Measurements from ENCODE around the gene ATIC.
A peak's percentile ranks its signal among the peaks of the same experiment; 100 is the strongest.

ATIC gene

DNA sequence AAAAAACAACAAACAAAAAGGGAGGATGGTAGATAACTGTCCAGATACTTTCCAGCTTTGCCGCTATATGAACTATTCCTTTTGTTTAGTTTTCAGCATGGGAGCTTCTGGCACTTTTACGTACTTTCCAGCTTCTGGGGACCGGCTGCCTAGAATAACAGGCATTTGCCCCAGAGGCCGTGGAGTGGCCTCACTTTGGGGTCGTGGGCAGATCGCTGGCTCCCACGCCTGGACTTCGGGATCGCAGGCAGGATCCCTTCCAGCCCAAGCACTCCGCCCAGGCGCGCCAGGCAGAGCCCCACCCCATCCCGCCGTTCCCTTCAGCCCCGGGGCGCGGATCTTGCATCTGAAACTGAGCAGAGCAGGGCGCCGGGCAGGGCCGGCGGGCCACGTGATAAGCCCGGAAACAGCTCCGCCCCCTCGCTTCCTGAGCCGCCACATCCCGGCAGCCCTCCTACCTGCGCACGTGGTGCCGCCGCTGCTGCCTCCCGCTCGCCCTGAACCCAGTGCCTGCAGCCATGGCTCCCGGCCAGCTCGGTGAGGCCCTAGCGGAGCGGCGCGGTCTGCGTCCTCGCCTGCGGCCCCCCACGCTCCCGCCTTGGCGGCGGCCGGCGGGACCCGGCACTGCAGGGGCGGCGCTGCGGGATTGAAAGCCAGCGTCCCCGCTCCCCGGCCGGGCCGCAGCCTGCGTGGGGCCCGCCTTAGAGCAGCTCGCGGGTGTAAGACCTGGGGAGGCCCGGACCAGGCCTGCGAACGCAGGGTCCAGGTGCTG, at the start of gene ATIC:
ATIC (plus strand) TSS at position 435 of the 772 bp plus-strand sequence; CDS start at position 519, 84 bp downstream.
- peak; percentile 87 for DNase-seq

DNA sequence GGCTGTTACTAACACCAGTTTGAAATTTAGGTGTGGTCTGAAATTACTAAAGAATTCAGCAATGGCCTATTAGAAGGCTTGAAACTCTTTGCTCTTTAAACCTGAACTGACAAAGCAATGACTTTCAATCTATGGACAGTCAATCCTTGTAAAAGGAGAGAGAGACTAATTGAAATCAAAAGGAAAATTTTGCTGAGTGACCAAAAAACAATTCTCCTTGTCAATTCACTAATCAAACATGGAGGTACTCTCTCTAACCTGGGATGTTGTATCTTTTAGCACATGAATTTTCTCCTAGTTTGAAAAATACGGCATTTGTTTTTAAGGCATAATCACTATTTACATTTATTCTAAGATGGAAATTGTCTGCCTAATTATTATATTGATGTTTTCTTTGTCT, 49.6 kb upstream of the ATIC start:
- no peak for DNase-seq

DNA sequence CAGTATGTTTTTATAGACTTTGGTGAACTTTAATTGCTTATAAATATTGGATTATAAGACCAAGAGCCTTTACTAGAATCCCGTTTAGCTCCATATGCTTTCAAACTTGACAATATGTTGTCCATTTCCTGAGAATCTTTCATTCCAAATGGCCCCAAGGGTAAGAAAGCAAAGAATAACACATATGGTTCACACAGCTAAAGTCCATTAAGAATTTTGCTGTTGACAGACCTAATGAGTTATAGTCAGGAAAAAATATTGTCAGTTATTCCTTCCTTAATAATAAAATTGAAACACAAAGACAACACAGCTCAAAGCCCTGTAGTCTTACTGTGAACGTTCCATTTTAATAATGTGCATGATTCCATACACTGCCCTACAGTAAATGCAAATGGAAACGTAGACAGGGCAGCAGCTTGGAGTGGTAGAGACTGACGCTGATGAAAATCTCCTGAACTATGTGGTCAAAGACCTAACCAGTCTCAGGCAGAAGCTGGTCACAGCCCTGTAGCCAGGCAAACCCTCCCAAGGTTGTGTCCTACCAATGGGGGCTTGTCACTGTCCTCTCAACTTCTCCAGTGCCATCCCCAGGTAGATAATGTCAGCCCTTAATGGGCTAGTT, 49.0 kb upstream of the ATIC start:
- no peak for DNase-seq

DNA sequence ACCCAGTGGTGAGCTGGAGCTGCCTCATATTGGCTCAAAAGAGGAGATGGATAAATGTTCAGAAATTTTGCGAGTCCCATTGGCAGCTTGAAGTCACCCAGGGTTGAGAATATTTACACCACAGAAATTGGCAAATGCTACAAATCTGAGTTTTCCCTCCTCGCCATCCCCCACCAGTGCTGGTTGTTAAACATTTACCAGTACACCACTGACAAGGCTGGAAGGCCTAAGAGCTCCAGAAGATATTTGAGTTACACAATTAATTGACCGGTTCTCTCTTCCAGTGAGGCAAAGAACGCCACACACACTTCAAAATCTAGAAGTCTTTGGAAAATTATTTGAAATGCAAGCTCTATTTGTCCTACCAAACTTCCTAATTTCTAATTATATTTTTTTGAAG, 47.5 kb upstream of the ATIC start:
- DNase-seq, result no peak

DNA sequence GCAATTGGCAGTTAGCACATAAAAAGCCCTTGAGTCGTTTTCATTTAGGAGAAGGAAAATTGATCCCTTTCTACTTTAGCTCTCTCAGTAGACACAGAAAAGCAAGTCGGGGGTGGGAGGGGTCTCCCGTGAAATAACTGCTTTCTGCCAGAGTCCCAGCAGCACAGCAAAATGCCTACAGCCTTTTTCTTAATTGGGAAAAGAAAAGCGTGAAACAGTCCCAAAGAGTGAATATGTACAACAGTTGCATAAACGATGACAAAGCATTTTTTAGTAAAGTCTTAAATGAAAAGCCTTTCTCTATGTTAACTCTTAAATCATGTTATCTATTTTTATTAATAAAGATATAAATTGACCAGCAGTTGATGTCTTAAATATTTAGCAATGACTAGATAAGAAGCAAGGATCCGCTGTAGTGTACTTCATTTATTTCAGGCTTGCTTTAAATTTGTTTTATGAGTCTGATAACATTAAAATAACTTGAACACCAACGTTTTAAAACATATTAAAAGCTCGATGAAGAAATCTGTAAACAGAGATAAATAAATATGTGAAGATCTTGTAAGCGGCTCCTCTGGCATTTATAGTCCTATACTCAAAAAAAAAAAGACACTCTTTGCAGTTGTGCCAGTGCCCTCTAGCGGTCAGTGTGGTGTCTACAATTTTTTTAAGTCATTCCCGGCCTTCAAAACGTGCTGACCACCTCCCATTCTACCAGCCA, 42.3 kb upstream of the ATIC start:
- DNase-seq, result peak; percentile 30

DNA sequence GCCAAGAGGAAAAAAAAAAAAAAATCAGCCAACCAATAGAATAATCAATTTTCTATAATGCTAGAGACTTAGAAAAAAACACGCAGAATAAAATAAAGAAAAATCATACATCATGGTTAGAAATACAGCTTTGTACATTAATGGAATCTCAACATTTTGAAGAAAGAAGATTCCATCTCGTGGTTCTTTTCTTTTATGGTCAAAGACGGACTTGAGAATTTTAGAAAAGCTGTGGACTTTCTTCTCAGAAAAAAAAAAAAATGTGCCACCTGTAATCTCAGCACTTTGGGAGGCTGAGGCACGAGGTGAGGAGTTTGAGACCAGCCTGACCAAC, 41.8 kb upstream of the ATIC start:
- DNase-seq, result no peak

DNA sequence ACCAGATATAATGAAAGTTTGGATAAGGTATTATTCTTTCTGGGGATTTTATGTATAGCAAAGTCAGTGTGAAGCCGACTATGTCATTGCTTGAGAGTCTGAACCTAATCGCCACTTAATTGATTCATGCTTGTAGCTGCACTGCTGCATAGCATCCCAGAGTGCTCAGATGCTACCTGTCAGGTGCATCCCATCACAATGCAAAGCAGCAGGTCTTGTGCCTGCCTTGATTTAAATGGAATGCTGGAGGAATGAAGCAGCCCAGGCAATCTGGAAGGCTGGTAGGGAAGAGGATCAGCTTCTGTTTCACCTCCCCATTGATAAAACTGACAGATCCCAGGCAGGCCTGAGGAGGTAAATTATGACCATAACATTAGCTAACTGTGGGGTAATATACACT, 40.4 kb upstream of the ATIC start:
- no peak for DNase-seq

DNA sequence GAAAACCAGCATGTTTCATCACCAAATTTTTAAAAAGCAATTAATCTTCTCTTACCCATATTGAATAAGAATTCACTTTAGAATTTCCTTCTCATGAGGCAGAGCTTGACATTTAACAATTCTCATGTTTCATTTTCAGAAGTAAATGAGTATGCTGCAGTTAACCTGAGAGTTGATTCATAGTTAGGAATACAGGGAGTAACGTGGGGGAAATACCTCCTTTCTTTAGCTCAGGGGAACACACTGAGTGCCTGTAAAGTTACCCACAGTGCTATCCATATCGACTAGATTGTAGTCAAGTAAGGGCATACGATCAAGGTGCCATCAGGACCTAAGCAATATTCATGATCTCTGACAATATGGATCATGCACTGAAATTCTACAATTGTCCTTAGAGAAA, 38.9 kb upstream of the ATIC start:
- DNase-seq, result no peak

DNA sequence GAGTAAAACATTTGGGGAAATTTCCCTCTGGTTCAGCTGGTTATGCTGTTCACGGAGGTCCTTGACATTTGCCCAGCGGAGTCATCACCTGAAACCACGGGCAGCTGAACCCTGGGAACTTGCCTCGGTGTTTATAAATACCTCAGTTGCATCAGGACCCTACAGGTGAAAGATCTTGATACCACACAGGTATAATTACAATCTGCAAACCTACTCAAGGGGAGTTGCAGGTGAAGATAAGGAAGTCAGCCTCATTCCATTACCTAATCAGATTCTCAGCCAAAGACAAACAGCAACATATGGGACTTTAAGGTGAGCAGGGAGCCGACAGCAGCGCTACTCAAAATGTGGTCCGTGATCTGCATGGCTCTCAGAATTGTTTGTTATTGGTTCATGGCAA, 37.0 kb upstream of the ATIC start:
- no peak for DNase-seq

DNA sequence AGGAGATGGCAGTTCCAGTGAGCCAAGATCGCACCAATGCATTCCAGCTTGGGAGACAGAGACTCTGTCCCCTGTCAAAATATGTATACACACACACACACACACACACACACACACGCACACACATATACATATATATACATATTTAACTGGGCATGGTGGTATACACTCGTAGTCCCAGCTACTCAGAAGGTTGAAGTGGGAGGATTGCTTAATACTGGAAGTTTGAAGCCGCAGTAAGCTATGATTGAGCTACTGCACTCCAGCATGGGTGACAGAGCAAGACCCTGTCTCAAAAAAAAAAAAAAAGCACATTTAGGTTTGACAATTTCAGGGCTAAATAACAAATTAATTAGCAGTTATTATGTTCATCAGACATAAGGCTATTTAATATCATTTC, 36.0 kb upstream of the ATIC start:
- no peak for DNase-seq

DNA sequence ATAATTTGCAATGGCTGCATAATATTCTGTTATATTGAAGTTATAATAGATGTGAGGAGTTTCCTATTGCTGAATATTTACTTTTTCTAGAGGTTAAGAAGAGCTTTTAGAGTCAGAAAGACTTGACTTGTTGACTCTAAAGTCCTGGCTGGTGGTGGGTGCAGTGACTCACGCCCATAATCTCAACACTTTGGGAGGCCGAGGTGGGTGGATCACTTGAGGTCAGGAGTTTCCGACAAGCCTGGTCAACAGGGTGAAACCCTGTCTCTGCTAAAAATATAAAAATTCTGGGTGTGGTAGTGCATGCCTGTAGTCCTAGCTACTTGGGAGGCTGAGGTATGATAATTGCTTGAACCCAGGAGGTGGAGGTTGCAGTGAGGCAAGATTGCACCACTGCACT, 33.9 kb upstream of the ATIC start:
- no peak for DNase-seq

DNA sequence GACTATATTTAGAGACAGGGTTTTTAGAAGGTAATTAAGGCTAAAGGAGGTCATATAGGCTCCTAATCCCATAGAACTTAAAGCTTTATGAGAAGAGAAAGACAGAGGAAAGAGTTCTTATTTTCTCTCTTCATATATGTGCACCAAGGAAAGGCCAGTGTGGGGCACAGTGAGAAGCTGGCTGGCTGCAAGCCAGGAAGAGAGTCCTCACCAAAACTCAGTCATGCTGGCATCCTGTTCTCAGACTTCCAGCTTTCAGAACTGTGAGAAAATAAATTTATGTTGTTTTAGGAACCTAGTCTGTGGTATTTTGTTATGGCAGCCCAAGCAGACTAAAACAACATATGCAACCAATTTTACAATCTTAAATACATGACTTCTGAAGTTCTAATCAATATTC, 31.5 kb upstream of the ATIC start:
- no peak for DNase-seq

DNA sequence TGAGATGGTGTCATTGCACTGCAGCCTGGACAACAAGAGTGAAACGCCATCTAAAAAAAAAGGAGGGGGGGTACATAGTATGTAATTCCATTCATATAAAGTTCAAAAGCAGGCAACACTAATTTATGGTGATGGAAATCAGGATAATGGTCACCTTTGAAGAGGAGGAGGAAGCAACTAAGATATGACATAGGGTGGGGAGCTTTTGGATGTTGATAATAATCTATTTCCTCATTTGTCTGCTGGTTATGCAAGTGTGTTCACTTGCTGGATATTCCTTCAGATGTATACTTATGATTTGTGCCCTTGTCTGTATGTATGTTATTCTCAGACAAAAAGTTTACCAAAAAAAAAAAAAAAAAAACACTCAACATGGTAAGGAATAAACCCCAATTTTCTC, 28.6 kb upstream of the ATIC start:
- DNase-seq, result no peak

DNA sequence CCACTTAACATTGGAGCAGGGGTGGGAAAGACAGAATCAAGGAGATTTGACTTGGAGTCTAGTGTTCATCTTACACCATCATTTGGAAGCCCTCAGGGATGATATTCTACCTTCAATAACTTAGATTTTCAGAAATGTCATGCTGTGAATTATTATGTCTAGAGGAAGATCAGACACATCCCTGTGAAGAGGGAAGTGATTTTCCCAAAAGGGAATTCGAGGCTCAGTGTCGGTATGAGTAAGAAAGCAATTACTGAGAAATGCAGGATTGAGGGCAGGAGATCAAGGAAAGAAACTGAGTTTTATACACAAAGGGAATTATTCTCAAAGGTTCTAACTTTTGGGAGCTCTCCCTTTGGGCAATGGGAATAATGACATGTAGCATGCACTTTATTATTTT, 25.6 kb upstream of the ATIC start:
- no peak for DNase-seq

DNA sequence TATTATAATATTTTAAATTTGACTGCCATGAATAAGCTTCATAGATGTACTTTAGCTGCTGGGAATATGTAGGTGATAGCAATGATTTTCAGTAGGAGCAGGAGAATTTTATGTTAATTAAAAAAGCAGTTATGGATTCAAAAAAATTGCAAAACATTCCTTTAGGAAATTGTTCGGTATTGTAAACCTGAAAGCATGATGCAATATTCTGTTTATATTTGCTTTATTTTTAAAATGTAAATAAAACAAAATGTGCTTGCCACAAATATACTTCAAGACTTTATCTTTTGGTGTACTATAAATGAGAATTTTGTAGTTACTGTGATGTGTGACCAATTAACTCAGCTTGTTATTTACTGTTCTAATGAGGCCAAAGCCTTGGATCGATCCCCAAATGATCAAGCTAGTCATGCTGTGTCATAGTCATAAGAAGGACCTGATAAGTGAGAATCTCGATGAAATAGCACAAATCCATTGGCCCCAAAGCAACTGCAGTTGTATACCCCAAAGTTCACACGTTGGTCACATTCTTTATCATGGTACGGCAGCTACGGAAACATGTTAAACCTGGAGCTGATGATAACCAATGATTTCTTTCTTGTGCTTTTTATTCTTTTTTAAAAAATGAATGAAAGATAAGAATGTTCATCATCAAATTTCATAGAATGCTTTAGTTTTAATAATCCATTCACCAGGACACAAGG, 23.6 kb upstream of the ATIC start:
- DNase-seq, result no peak

DNA sequence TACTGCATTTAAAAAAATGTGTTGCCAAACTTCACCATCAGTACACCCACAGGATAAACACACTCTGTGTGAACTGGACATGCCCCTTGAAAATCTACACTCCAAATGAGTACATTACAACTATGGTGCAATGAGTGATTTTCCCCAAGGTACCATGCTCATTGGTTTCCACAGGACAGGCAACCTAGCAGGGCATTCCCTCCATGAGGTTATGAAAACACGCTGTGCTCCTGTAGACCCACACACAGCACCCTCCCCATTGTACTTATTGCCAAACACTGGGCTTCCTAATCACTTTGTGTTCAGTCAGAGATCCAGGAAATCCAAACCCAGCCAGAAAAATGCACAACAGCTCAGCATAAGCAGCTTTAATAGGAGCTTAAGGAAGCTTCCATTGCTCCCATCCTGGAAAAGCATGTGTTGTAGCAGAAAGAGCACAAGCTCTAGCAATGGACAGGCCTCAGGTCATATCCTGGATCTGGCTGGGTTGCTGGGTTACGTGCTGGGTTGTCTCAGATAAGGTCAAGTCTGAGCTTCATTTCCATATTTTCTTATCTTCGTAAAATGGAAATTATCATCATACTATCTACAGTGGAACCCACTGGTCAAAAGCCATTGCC, 20.8 kb upstream of the ATIC start:
- no peak for DNase-seq

DNA sequence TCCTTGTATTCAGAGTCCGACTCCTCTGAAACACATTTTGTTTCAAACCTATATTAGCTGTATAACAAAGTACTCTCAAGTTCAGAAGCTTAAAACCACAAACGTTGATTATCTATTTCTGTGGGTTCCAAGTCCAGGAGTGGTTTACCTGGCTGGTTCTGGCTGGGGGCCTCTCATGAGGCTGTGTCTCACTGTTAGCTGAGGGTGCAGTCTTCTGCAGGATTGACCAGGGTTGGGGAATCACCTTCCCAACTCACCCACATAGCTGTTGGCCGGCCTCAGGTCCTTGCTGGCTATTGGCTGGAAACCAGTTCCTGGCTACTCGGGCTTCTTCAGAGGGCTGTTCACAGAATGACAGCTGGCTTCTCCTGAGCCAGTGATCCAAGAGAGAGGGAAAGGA, 18.0 kb upstream of the ATIC start:
- DNase-seq, result no peak

DNA sequence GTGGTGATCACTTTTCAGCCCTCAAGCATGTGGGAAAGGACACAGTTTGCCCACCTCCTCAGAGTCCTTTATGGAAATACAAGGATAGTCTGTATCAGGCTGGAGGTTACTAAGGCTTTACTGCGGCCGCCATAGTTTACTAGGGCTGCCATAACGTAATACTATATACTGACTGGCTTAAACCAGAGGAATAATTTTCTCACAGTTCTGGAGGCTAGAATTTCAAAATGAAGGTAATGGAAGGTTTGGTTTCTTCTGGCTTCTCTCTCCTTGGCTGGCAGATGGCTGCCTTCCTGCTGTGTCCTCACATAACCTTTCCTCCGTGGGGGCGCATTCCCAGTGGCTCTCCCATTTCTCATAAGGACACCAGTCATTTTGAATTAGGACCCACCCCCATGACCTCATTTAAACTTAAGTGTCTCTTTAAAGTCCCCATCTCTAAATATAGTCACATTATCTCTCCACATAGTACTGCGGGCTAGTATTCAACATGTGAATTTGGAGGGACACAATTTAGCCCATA, 12.5 kb upstream of the ATIC start:
- no peak for DNase-seq

DNA sequence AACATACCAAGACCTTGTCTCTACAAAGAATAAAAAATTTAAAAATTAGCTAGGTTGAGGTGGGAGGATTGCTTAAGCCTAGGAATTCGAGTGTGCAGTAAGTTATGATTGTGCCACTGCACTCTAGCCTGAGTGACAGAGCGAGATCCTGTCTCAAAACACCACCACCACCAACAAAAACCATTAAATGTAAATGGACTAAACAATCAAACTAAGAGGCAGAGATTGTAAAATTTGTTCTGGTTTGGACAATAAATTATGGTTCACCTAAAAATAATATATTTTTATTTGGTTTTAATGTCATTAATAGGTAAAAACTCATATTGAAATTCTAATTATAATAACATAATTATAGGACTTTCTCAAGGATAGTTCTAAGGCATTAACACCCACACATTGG, 9.9 kb upstream of the ATIC start:
- DNase-seq, result no peak

DNA sequence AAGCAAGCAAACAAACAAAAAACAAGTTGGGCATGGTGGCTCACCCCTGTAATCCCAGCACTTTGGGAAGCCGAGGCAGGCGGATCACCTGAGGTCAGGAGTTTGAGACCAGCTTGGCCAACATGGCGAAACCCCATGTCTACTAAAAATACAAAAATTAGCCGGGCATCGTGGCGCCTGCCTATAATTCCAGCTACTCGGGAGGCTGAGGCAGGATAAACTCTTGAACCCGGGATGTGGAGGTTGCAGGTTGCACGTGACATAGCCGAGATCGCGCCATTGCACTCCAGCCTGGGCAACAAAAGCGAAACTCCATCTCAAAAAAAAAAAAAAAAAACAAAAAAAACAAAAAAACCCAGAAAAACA, 617 bp upstream of the ATIC start:
- peak; percentile 19 for DNase-seq

DNA sequence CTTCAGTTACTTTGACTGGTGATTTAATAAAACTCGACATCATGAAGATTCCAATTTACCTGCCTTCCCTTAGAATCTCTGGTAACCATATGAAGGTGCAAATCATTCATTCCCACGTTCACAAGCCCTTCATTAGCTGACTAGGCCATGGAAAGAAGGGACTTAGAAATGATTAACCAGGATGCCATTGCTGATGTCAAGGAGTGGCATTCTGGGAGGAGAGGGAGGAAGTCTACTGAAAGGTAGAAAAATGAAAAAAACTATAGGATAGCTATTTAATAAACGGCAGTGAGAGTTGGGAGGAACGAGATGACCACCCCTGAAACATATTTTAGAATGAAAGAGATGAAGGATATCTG, 1.4 kb downstream of the ATIC start:
- DNase-seq, result no peak

DNA sequence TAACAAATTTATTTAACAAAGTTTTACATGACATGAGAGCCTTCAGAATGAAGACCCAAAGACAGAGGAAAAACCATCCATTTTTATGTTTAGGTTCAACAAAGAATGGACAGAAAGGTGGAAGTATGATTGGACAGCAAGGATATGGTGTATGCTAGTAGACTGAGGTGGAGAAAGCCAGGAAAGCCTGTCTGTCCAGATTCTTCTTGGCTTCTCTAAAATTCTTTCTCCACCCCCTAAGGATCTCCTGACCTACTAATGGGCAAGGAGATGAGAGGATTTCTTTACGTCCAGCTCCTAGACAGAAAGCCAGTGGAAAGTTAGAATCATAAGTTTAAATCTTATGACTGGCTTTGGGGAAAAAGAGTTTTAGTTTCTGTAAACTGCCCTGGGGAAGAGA, 3.0 kb downstream of the ATIC start:
- no peak for DNase-seq

DNA sequence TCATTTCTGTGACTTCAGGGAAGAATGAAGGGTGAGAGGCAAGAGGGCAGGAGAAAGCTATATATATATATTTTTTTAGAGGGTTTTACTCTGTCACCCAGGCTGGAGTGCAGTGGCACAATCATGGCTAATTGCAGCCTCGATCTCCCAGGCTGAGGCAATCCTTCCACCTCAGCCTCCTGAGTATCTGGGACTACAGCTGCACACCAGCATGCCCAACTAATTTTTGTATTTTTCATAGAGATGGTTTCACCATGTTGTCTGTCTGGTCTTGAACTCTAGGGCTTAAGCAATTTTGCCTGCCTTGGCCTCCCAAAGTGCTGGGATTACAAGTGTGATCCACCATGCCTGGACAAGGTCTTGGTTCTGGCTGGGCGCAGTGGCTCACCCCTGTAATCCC, 3.4 kb downstream of the ATIC start:
- no peak for DNase-seq
